GM12801 (cell line): Measurements from ENCODE around the gene XXYLT1.

ENCODE experiments used
- CTCF ChIP-seq: IDR thresholded peaks from one replicate; pipeline ENCODE4 v1.5.1; 2011; ENCODE audit warnings: control low read depth; ENCODE audit not compliant: insufficient read length; ENCODE audit errors: extremely low read depth

Gene XXYLT1

GRCh38 chr3:195042743-195043606 is 228.0 kb downstream of the XXYLT1 start:
- no peak for TF ChIP-seq CTCF

GRCh38 chr3:195041871-195042742 is 228.9 kb downstream of the XXYLT1 start:
- TF ChIP-seq CTCF, result no peak

- TF ChIP-seq CTCF, result no peak
Observed at GRCh38 chr3:195040773-195041520, 230.0 kb downstream of the XXYLT1 start.

GRCh38 chr3:195040094-195040493 is 230.9 kb downstream of the XXYLT1 start:
- TF ChIP-seq CTCF, result no peak

- TF ChIP-seq CTCF, result no peak
Observed at GRCh38 chr3:195039180-195039843, 231.6 kb downstream of the XXYLT1 start.

- TF ChIP-seq CTCF, result no peak
Observed at GRCh38 chr3:195038161-195038560, 232.8 kb downstream of the XXYLT1 start.
